ENCODE measurements around the gene SYCP2L. TPM values are rescaled to one million over a fixed set of nuclear protein-coding genes. Genes with fewer than 3 reads are reported as not detected.
"Not testable (repeated sequence)": the region's sequence is repeated elsewhere in the genome, so short reads cannot be mapped to it uniquely, and the experiment has no call there.

The SYCP2L gene
- total RNA-seq, 1 donor from 2014 or later, result 0.37 TPM

- DNase-seq (ENCODE audit: low spot score), result no peak
These were observed 69.9 kb downstream of the SYCP2L start for GRCh38 chr6:10956776-10957175.

- DNase-seq (ENCODE audit: low spot score), result no peak
These were observed 70.6 kb downstream of the SYCP2L start for GRCh38 chr6:10957414-10957886.

GRCh38 chr6:10960171-10960570, 73.3 kb downstream of the SYCP2L start:
- no peak for DNase-seq (ENCODE audit: low spot score)

GRCh38 chr6:10961837-10962236, 75.0 kb downstream of the SYCP2L start:
- no peak for DNase-seq (ENCODE audit: low spot score)

GRCh38 chr6:10962673-10963072, 75.8 kb downstream of the SYCP2L start:
- DNase-seq (ENCODE audit: low spot score), result no peak

- DNase-seq (ENCODE audit: low spot score), result no peak
These were observed 76.3 kb downstream of the SYCP2L start for GRCh38 chr6:10963113-10963512.

GRCh38 chr6:10964684-10965083, 77.8 kb downstream of the SYCP2L start:
- no peak for DNase-seq (ENCODE audit: low spot score)

- DNase-seq (ENCODE audit: low spot score), result no peak
These were observed 81.9 kb downstream of the SYCP2L start for GRCh38 chr6:10968776-10969175.

GRCh38 chr6:10970731-10971130, 83.9 kb downstream of the SYCP2L start:
- no peak for DNase-seq (ENCODE audit: low spot score)

- no peak for DNase-seq (ENCODE audit: low spot score)
These were observed 85.3 kb downstream of the SYCP2L start for GRCh38 chr6:10972196-10972595.

GRCh38 chr6:10976571-10976970, 89.7 kb downstream of the SYCP2L start:
- no peak for DNase-seq (ENCODE audit: low spot score)

GRCh38 chr6:10977231-10977968, 90.5 kb downstream of the SYCP2L start:
- DNase-seq (ENCODE audit: low spot score), result no peak

- no peak for DNase-seq (ENCODE audit: low spot score)
These were observed 92.8 kb downstream of the SYCP2L start for GRCh38 chr6:10979603-10980002.

GRCh38 chr6:10981409-10981808, 94.6 kb downstream of the SYCP2L start:
- no peak for DNase-seq (ENCODE audit: low spot score)

- not testable (repeated sequence) for DNase-seq (ENCODE audit: low spot score)
These were observed 98.1 kb downstream of the SYCP2L start for GRCh38 chr6:10984959-10985358.

- DNase-seq (ENCODE audit: low spot score), result no peak
These were observed 102.7 kb downstream of the SYCP2L start for GRCh38 chr6:10989587-10989986.

GRCh38 chr6:10991115-10991514, 104.3 kb downstream of the SYCP2L start:
- no peak for DNase-seq (ENCODE audit: low spot score)

GRCh38 chr6:10993896-10994295, 107.0 kb downstream of the SYCP2L start:
- DNase-seq (ENCODE audit: low spot score), result no peak

GRCh38 chr6:10995114-10995707, 108.4 kb downstream of the SYCP2L start:
- DNase-seq (ENCODE audit: low spot score), result no peak

- DNase-seq (ENCODE audit: low spot score), result no peak
These were observed 113.1 kb downstream of the SYCP2L start for GRCh38 chr6:10999994-11000393.

- DNase-seq (ENCODE audit: low spot score), result peak; percentile 11
These were observed 115.3 kb downstream of the SYCP2L start for GRCh38 chr6:11002176-11002575.

- DNase-seq (ENCODE audit: low spot score), result not testable (repeated sequence)
These were observed 116.4 kb downstream of the SYCP2L start for GRCh38 chr6:11003297-11003696.

- DNase-seq (ENCODE audit: low spot score), result no peak
These were observed 119.2 kb downstream of the SYCP2L start for GRCh38 chr6:11006061-11006460.

Measured in mucosa of gallbladder (tissue), 1 donor.